EH (cell line): Measurements from ENCODE around the gene ZBTB44.
"Not testable (repeated sequence)": the region's sequence is repeated elsewhere in the genome, so short reads cannot be mapped to it uniquely, and the experiment has no call there.

ENCODE experiments used
- DNase-seq: peaks from one replicate; pipeline ENCODE4 v3.0.0-alpha.2; 2015; ENCODE audit warnings: low read depth

The ZBTB44 gene

DNA sequence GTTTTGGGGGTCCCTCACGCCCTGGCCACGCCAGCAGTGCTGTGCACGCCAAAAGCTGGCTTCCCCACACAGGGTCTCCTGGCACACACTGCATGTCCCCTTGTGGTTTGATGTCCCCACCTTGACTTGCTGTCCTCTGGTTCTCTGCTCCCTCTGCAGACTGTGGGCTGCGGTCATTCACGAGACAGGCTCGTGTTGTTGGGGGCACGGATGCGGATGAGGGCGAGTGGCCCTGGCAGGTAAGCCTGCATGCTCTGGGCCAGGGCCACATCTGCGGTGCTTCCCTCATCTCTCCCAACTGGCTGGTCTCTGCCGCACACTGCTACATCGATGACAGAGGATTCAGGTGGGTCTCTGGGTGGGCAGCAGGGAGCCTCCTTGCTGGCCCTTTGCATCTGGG lies 114.9 kb downstream of the ZBTB44 start:
- no peak for DNase-seq

DNA sequence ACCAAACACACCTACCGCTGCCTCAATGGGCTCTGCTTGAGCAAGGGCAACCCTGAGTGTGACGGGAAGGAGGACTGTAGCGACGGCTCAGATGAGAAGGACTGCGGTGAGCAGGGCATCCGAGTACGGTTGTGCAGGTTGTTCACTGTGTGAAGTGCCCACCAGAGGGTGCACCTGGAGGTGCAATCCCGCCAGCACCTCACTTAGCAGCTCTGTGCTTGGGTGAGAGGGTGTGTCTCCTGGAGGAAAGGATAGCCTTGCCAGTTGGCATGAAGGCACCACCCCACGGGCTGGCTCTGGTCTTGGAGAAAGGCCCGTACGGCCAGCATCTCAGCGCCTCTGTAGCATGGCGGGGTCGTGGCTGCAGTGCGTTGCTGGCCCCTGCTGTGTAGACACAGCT lies 115.8 kb downstream of the ZBTB44 start:
- no peak for DNase-seq

DNA sequence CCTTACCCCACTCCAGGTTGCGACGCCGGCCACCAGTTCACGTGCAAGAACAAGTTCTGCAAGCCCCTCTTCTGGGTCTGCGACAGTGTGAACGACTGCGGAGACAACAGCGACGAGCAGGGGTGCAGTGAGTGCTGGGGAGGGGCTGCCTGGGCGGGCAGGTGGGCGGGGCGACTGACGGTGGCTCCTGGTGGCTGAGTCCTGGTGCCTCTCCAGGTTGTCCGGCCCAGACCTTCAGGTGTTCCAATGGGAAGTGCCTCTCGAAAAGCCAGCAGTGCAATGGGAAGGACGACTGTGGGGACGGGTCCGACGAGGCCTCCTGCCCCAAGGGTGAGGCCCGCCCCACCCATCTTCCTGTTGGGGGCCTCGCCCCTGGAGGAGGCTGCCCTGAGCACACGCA lies 116.4 kb downstream of the ZBTB44 start:
- DNase-seq: no peak

DNA sequence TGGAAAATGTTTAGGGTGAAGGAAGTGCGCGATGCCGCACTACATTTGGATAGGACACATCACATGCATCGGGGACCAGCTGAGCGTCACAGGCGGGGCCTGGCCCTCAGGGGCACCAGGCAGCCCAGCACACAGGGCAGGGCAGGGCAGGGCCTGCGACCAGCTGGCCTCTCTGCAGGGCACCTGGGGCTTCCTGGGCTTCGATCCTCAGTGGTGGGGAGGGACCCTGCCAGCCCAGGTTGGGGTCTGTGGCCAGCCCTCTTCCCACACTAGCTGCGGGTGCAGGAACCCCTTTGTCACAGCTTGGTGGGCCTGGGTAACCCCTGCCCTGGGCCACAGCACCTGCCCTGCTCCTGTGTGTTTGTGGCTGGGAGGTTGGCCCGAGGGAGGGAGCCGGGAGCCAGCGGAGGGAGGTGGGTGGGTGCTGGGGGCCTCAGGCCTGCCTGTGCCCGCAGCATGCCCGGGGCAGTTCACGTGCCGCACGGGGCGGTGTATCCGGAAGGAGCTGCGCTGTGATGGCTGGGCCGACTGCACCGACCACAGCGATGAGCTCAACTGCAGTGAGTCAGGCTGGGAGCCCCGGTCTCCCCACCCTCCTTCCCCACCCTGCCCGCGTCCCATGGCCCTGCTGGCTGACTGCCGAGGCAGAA lies 117.2 kb downstream of the ZBTB44 start:
- no peak for DNase-seq

DNA sequence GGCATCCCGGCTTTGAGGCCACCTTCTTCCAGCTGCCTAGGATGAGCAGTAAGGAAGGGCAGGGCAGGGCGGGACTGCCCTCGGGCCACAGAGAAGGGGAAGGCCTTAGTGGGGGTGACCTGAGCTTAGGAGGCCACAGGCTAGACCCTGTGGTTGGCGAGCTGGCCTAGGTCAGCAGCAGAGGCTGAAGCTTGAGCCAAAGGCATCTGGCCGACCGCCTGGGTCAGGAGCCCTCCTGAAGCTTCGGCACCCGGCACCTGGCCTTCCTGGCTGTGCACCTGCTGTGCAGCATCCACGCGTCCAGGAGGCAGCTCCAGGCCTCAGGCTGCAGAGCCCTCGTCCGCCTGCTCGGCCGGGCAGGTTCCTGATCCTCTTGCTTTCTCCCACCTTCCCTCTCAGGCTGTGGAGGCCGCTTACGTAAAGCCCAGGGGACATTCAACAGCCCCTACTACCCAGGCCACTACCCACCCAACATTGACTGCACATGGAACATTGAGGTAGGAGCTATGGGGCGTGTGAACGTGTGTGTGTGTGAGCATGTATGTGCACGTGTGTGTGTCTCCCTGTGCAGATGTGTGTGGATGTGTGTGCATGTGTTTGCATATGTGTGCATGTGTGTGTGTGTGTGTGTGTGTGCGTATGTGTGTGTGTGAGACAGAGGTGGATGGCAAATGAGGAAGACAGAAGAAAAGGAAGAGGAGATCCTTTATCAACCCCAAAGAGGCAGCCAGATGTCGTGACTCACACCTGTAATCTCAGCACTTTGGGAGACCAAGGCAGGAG lies 120.3 kb downstream of the ZBTB44 start:
- no peak for DNase-seq

DNA sequence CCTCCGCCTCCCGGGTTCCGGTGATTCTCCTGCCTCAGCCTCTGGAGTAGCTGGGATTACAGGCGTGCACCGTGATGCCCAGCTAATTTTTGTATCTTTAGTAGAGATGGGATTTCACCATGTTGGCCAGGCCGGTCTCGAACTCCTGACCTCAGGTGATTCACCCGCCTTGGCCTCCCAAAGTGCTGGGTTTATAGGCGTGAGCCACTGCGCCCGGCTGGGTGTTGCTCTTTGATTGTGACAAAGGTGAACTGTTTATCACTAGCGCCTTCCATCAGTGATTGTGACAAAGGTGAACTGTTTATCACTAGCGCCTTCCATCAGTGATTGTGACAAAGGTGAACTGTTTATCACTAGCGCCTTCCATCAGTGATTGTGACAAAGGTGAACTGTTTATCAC lies 121.2 kb downstream of the ZBTB44 start:
- DNase-seq: not testable (repeated sequence)

DNA sequence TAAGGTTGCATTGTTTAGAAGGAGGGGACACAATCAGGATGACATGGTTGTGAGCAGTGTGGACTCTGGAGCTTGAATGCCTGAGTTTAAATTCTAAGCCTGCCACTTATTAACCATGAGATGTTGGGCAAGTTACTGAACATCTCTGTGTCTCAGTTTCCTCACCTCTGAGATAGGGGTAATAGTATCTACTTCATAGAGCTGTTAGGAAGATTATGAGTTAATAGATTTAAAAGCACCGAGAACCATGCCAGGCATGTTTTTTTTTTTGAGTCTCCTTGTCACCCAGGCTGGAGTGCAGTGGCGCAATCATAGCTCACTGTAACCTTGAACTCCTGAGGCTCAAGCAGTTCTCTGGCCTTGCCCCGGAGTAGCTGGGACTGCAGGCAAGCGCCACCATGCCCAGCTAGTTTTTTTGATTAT lies 121.9 kb downstream of the ZBTB44 start:
- DNase-seq: no peak

DNA sequence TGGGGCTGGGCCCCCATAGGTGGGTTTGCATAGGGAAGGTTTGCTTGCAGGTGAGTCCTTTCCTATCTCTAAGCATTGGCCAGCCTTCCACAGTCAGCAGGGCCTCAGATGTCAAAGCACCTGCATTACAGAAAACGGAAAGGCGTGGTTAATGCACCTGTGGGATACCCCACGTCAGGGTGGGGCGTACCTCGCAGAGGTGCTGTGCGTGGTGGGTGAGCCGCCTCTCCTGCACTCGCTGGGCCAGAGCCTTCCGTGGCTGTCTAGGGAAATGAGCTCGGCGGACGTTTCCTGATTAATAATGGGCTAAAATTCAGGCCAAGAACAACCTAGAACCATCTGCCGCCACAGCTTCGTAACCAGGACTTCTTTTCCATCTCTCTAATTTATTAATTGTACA lies 122.8 kb downstream of the ZBTB44 start:
- no peak for DNase-seq

DNA sequence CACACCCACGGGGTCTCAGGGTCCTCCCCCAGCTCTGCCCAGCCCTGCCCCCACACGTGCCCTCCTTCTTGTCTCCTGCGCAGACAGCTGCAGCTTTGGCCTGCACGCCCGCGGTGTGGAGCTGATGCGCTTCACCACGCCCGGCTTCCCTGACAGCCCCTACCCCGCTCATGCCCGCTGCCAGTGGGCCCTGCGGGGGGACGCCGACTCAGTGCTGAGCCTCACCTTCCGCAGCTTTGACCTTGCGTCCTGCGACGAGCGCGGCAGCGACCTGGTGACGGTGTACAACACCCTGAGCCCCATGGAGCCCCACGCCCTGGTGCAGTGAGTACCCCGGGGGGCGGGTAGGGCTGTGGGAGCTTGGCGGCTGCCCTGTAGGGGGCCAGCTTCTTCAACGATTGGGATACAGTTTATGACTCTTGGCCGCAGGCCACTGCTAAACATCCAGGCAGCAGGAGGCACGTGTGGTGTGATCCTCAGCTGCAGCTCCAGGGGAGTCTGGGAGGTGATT lies 124.3 kb downstream of the ZBTB44 start:
- no peak for DNase-seq

DNA sequence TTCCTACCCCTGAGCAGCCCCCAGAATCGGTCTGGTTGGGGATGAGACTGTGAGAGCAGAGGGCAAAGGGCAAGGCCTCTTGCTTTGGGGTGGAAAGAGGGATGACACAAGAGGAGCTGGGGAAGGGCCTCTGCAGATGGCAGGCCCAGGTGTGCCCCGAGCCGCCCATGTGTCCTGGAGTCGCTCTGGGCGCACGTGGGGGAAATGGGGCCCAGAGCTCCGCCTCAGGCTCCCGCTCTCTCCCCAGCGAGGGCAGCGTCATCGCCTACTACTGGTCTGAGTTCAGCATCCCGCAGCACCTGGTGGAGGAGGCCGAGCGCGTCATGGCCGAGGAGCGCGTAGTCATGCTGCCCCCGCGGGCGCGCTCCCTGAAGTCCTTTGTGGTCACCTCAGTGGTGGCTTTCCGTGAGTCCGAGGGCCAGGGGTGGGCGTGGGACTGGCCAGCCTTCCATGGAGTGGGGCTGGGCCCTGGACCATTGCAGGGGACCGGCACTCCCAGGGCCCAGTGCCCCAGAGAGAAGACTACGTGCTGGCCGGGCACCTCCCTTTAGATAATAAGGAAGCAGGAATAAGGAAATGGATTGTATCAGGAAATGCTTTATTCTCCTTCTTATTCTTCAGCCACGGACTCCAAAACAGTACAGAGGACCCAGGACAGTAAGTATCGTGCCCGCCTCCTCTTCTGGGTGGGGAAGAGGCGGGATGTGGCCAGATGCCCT lies 125.1 kb downstream of the ZBTB44 start:
- DNase-seq: no peak

DNA sequence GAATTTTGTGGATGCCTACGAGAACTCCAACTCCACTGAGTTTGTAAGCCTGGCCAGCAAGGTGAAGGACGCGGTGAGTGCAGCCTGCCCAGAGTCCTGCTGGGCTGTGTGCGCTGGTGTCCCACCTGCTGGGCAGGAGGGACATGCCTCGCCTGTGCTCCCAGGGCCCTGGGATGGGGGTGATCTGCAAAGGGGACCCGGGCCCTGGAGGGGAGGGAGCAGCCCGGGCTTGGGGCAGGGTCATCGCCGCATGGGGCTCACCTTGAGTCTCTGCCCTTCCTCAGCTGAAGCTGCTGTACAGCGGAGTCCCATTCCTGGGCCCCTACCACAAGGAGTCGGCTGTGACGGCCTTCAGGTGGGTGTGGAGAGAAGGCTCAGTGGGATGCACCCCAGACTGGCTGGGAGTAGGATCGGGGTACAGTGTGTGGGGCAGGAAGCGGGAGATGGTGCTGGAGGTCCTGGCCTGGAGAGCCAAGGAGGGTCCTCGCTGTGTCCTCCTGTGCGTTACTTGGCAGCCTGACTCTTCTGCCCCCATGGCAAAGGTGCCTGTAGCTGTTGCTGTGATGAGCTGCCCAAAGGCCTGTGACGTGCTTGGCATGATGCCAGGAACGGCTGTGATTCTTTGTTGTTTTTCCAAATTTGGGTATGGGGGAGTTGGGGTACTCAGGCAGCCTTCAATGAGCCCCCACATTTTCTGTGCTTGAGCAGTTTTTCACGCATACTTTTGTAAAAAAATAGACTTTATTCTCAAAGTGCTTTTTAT lies 126.0 kb downstream of the ZBTB44 start:
- no peak for DNase-seq

DNA sequence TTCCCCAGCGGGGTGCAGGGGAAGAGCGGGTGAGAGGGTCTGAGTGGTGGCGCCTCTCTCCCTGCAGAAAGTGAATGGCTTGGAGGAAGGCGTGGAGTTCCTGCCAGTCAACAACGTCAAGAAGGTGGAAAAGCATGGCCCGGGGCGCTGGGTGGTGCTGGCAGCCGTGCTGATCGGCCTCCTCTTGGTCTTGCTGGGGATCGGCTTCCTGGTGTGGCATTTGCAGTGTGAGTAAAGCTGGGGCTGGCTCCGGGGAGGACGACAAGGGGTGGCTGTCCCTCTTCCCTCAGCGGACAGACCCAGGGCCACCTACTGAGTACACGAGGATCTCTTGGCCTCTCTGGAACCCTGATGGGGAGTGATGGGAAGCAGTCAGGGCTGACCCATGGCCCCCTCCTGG lies 126.7 kb downstream of the ZBTB44 start:
- DNase-seq: no peak

DNA sequence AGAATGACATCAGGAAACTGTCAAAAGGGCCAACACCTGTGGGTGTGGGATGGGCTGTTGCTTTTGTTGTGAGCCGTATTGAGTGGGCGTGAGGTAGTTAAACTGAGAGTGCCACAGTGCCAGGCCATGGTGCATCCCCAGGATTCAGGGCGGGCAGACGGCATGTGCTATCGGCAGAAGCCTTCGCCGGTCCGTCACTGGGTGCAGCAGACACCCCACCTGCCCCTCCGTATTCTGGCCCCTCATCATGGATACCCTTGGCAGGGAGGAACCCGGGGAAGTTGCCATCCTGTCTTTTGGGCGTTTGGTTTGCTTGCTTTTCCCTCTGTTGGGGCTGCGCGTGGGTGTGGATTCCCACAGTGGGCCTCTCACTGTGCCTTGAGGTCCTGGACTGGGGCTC lies 127.6 kb downstream of the ZBTB44 start:
- no peak for DNase-seq

DNA sequence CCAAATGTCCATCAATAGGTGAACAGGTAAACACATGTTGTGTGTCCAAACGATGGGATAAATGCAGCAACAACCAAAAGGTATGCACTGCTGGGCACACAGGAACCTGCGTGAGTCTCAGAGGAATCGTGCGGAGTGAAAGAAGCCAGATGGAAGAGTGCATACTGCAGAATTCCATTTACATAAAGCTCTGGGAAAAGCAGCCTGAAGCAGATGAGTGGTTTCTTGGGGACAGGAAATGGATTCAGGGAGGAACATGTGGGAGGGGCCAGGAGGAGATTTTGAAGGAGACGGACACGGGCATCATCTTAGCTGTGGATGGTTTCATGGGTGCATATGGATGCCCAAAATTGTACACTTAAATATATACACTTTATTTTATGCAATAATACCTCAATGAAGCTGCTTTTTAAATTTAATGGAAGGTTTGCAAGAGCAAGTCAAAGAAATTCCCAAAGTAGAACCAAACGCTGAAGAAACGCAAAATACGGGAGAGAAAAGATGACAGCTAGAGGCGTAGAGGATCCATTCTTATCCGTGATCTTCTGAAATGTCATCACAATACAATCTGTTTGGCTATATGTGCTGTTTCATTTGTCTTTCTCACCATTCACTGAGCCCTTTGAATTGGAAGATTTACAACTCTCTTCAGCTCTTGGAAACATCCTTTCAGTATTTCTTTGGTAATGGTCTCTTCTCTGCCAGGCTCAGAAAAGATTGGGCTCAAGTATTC lies 130.7 kb downstream of the ZBTB44 start:
- no peak for DNase-seq

DNA sequence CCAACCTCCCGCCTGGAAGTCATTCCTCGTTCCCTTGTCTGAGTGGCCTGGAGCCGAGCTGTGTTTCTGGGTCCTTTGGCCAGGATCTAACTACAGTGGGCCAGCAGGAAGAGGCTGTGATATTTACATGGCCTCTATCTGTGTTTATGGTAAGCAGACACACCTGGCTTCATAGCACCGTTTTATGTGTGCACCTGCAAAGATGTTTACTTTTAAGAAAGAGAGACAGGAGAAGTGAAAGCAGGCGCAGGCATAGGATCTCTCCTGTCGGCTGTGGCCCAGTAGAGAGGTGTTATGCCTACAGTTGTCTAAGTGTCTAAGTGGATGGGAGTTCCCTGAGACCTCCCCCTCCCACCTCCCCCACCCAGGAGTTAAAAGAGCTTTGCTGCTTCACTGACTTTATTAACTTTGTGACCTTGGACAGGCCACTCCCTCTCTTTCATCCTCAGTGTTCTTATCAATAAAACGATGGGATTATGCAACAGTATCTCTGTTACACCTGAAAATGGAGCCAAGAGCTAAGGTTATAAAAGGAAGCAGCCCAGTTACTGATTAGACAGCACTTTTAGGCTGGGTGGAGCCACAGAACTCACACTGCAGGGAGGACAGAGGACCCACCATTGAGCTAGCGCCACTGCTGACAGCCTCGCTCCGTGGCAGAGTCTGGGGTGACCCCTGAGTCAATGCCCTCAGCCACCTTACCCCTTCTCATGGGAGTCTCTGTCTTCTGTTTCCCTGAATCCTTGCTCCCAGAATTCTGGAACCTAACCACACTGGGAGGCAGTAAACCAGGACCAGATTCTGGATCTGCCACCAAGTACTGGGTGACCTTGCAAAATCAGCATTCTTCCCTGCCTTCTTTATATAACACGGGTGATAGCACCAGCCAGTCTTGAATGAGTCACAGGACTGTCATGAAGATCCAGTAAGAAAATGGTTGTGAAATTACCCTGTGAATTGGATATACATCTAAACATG lies 133.1 kb downstream of the ZBTB44 start:
- DNase-seq: peak; percentile 81

DNA sequence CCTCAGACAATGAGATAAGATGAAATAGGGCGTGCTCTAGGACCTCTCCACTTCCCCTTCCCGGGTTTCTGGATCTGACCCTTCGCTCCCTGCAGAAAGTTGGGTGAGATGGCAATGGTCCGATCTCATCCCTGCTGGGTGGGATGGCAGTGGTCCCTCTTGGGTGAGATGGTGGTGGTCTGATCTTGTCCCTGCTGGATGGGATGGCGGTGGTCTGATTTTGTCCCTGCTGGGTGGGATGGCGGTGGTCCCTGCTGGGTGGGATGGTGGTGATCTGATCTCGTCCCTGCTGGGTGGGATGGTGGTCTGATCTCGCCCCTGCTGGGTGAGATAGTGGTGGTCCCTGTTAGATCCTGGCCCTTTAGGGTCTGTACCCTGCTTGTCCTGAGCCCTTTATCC lies 133.8 kb downstream of the ZBTB44 start:
- DNase-seq: no peak

DNA sequence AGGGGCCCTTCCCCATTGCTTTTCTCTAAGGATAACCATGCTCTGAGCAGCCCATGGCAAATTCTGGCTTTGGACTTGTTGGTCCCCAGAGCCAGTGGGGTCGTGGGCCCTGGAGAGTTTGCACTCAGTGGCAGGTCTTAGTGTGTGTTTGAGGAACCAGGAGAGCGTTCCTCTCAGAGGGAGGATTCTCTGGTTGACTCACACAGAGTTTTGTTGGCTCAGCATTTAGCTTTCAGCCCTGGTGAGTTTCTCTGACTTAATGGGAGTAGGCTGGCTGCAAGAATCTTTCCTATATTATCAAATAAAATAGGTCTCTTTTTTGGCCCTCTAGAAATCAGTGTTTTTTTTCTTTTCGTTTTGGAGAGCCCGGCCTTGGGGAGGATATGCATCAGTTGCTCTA lies 134.2 kb downstream of the ZBTB44 start:
- DNase-seq: no peak

DNA sequence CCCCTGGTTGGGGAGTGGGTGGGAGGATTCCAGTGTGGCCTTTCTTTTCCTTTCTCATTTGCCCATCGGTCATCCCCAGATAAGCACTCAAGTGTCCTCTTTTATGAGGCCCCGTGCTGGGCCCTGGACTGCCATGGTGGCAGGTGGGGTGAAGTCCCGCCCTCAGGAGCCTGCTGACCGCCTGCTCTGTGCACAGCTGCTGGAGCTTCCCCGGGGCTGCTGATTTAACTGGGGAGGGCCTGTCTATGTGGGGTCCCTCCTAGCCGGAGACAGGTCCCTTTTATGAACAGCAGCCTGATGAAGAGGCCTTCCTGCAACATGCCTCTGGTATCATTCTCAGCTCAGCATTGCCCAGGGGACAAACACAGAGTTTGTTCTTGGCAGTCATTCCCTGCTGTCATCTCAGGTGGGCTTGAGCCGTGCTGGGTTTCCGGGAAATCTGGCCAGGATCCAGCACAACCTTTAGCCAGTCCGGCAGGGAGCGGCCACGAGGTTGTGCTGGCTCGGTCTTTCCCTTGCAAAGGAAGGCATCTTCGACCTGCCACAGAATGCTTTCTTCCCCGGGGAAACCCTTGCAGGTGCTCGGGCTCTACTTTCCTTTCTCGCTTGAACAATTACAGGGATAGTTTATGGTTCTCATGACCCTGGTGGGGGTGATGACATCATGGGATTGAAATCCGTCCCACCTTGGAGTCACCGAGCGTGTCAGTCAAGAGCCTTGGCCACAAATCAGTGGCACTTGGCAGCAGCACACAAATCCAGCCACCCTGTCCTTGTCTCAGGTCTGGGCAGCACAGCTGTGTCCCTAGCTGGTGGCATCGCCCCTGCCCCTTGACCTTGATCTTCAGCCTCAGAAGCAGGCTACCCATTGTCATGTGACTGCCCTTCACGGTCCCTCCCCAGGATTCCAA lies 135.1 kb downstream of the ZBTB44 start:
- DNase-seq: no peak
